Putamen (tissue), 1 donor: ENCODE results near the gene CNKSR2.
"Not testable (repeated sequence)": the region's sequence is repeated elsewhere in the genome, so short reads cannot be mapped to it uniquely, and the experiment has no call there.

Experiments used
- DNase-seq: peaks from one replicate; pipeline ENCODE4 v3.0.0-alpha.2; 2016; ENCODE audit warnings: low spot score

CNKSR2 gene

GRCh38 chrX:21440911-21441310 lies 66.7 kb downstream of the CNKSR2 start:
- DNase-seq, result no peak

GRCh38 chrX:21457718-21458117 lies 83.5 kb downstream of the CNKSR2 start:
- DNase-seq, result no peak

DNA sequence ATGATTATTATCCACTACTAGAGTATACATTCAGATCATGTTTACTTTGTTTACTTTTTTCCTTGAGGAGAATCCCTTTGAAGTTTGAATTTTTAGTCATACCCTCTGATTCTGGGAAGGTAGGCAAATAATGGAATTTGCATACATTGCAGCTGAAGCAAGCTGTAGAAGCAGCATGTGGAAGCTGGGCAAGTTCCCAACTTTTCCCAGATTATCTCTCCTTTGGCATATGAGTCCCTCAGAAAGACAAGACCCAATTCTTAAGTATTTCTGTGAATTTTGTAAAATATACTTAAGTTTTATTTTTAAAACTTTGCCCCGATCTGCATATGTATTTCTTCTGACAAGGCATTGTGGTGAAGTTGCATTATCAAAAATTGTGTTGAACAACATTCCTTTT lies 94.9 kb downstream of the CNKSR2 start:
- no peak for DNase-seq

DNA sequence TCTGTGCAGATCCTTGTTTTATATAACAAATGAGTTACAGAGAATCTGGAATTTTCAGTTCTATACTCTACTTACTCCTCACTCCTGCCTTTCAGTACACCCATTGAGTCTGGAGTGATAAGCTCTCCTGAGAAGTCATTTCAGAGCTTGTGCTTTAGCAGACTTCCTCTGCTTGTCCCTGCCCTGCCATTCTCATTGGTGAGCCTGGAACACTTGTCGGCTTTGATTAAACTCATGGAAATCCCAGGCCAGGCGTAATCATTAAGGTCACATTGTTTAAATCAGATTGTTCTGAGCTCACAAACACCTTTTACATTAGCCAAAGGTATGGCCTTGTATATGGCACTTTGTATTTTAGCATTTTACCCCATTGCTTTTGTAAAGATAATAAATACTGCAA lies 102.7 kb downstream of the CNKSR2 start:
- no peak for DNase-seq

GRCh38 chrX:21479695-21480270 lies 105.6 kb downstream of the CNKSR2 start:
- DNase-seq, result peak; percentile 6

DNA sequence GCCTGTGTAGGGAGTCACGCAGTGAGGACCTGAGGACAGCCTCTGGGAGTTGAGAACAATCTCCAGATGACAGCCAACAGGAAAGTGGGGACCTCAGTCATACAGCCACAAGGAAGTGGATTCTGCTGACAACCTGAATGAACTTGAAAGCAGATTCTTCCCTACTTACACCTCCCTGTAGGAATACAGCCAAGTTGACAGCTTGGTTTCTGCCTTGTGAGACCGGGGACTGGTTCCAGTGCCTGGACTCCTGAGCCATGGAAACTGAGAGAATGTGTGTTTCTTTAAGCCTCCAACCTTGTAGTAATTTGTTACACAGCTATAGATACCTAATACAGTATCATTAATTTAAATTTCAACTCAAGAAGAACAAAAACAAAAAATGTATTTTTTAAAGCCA lies 107.5 kb downstream of the CNKSR2 start:
- no peak for DNase-seq

DNA sequence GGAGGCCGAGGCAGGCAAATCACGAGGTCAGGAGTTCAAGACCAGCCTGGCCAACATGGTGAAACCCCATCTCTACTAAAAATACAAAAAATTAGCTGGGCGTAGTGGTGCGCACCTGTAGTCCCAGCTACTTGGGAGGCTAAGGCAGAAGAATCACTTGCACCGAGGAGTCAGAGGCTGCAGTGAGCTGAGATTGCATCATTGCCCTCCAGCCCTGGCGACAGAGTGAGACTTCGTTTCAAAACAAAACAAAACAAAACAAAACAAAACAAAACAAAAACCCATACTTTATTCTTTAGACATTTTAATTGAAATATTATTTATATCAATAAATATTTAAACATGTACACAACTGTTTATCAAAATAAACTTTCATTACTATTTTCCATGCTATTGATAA lies 109.8 kb downstream of the CNKSR2 start:
- DNase-seq, result not testable (repeated sequence)

GRCh38 chrX:21487832-21488231 lies 113.6 kb downstream of the CNKSR2 start:
- no peak for DNase-seq

DNA sequence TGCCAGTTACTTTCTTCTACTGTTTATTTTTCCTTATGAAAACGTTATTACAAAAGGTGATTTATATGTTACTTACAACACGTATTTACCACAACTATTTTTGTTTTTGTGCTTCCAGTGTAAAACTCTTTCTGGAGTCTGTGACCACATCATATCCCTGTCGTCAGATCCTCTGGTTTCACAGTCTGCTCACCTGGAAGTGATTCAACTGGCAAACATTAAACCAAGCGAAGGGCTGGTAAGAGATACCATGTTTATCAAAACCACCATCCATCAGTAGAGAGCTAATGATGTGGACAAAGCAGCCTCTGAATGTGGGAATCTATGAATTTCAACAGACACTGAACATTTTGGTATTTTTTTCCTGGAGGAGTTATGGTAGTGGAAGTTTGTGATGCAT lies 116.1 kb downstream of the CNKSR2 start:
- no peak for DNase-seq

GRCh38 chrX:21493226-21493830 lies 119.1 kb downstream of the CNKSR2 start:
- DNase-seq, result no peak

GRCh38 chrX:21503593-21503992 lies 129.4 kb downstream of the CNKSR2 start:
- DNase-seq, result no peak

- no peak for DNase-seq
These were observed 135.7 kb downstream of the CNKSR2 start for GRCh38 chrX:21509912-21510311.

DNA sequence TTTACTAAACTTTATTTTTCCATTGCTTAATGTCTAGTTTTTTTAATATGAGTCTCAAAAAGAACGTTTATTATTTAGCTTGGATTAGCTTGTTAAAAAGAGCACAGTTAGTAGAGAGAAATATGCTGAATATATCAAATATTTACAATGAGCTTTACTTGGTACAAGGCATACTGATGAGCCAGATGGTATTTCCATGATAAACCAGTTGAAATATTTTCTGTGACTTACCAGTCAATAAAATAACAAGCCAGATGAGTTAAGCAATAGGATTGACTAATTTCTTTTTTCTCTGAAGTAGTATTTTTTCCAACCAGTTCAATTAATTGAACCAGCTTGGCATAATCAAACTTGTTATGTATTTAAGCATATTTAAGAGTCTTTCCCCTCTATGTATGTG lies 149.8 kb downstream of the CNKSR2 start:
- no peak for DNase-seq

- DNase-seq, result no peak
These were observed 153.9 kb downstream of the CNKSR2 start for GRCh38 chrX:21528076-21528475.

- peak; percentile 6 for DNase-seq
These were observed 155.6 kb downstream of the CNKSR2 start for GRCh38 chrX:21529771-21530170.

DNA sequence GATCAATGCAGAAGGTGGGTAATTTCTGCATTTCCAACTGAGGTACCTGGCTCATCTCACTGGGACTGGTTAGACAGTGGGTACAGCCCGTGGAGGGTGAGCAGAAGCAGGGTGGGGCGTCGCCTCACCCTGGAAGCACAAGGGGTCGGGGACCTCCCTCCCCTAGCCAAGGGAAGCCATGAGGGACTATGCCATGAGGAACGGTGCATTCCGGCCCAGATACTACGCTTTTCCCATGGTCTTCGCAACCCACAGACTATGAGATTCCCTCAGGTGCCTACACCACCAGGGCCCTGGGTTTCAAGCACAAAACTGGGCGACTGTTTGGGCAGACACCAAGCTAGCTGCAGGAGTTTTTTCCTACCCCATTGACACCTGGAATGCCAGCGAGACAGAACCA lies 170.4 kb downstream of the CNKSR2 start:
- not testable (repeated sequence) for DNase-seq

GRCh38 chrX:21559417-21559816 lies 185.2 kb downstream of the CNKSR2 start:
- DNase-seq, result no peak

- no peak for DNase-seq
These were observed 190.8 kb downstream of the CNKSR2 start for GRCh38 chrX:21565025-21565424.

DNA sequence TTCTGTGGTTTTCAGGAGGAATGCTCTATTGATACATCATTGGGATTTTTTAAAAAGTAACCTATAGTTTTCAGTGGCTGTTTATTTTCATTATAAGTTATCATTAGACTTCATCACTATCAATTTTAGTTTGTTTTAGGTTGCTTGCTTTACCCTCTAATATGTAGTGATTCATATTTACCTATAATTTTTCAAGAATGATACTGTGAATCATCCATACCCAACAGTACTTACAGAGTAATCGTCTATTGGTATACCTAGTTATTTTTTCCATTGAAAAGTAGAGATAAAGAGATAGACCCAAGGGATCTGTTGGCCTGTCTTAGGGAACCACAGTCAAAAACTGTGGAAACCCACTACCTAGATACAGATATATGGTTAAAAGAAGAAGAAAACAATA lies 200.6 kb downstream of the CNKSR2 start:
- no peak for DNase-seq

GRCh38 chrX:21581479-21581878 lies 207.3 kb downstream of the CNKSR2 start:
- DNase-seq, result no peak

DNA sequence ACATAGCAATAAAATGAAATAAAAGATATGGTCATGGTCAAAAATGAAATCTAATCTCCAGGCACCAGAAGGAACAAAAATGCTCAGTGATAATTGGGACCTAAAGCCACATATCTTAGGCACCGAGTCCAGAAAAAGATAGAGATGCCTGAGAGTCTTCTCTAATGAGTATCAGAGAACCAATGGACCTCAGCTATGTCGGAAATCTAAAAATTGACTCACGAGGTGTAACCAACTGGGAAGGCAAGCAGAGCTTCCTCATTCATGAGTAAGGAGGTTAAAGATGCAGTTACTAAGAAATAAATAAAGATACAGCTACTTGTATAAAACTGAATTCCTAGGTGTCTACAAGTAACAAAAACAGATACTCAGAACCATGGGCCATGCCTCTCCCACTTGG lies 211.8 kb downstream of the CNKSR2 start:
- DNase-seq, result no peak

GRCh38 chrX:21590012-21590776 lies 216.0 kb downstream of the CNKSR2 start:
- no peak for DNase-seq

DNA sequence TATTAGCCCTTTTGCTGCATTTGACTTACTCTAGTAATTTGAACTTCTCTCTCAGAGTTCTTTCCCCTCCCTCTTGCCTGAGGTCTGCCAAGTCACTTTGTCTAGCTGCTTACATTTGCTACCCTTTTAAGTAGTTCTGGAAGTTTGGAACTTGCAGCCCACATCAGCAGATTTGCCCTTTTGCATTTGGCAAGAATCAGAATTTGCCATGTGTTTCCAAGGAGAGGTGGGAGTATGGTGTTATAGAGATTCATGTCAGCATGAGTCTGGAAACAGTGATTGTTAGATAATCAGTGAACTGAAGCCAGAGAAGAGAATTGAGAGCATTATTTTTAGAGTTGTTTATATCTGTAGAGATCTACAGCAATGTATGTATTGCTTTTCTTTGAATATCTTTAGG lies 231.8 kb downstream of the CNKSR2 start:
- DNase-seq, result peak; percentile 53

GRCh38 chrX:21610168-21610567 lies 235.9 kb downstream of the CNKSR2 start:
- no peak for DNase-seq
